ENCODE data around the gene PRR32.

The PRR32 gene

DNA sequence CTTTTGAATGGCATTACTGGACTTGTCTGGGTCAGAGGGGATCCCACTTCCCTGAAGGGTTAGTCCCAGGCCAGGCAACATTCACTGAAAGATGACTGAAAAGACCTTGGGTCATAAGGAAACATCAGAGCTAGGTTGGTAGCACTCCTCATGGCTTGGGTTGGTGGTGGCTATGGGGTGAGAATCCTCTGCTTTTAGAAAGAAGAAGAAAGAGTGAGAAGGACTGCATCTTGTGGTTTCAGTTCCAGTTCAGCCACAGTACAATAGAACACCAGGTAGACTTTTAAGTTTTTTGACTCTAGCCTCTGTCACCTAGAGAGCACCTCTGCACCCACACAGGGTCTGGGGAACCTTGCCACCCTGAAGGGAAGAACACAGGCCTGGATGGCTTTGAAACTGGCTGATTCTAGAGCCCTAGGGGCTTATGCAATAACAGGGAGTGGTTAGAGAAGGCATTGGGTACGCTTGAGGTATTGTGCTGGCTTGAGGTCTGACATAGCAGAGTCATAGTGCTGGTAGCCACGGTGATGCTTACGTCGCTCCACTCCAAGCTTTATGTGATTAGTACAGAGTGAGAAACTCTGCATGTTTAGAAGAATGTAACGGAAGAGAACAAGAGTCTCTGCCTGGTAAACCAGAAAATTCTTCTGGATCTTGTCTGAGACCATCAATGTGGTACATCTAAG, 36.5 kb downstream of the PRR32 start:
- TF ChIP-seq, protein P1, sequence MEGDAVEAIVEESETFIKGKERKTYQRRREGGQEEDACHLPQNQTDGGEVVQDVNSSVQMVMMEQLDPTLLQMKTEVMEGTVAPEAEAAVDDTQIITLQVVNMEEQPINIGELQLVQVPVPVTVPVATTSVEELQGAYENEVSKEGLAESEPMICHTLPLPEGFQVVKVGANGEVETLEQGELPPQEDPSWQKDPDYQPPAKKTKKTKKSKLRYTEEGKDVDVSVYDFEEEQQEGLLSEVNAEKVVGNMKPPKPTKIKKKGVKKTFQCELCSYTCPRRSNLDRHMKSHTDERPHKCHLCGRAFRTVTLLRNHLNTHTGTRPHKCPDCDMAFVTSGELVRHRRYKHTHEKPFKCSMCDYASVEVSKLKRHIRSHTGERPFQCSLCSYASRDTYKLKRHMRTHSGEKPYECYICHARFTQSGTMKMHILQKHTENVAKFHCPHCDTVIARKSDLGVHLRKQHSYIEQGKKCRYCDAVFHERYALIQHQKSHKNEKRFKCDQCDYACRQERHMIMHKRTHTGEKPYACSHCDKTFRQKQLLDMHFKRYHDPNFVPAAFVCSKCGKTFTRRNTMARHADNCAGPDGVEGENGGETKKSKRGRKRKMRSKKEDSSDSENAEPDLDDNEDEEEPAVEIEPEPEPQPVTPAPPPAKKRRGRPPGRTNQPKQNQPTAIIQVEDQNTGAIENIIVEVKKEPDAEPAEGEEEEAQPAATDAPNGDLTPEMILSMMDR (IDR thresholded peaks at IDR 0.05; ENCODE audit: unreplicated experiment in 3 of 3), result no peak
- no peaks in the 10 kb centered on the region for H3K36me3 Mint-ChIP-seq (ENCODE audit: low read depth)
- no peaks in the 10 kb centered on the region for H3K4me1 Mint-ChIP-seq
- no peak overlapping the region for H3K4me3 Mint-ChIP-seq
- peaks cover 27% of the 10 kb centered on the region for H3K9me3 Mint-ChIP-seq
- H3K27me3 Mint-ChIP-seq (ENCODE audit: low read depth), result no peaks in the 10 kb centered on the region
- no peak overlapping the region for H3K27ac Mint-ChIP-seq

All from nephron (organoid).